Duodenal mucosa (tissue), 2 donors: ENCODE measurements around the gene CORO2A.

Experiments used
- H3K27ac ChIP-seq: one replicate; pipeline ENCODE4 v1.7.0; 2013; ENCODE audit warnings: low read depth, low read length
- H3K27me3 ChIP-seq, 2 donors: one replicate each; pipeline ENCODE4 v1.7.0; 2013; ENCODE audit warnings: low read length in 2 of 2, control low read depth in 1 of 2; ENCODE audit not compliant: insufficient read depth in 2 of 2, control insufficient read depth in 1 of 2
- H3K36me3 ChIP-seq, 2 donors: one replicate each; pipeline ENCODE4 v1.7.0; 2013; ENCODE audit warnings: low read length in 2 of 2, control low read depth in 1 of 2; ENCODE audit not compliant: insufficient read depth in 2 of 2, control insufficient read depth in 1 of 2
- H3K4me1 ChIP-seq, 2 donors: one replicate each; pipeline ENCODE4 v1.7.0; 2013; ENCODE audit warnings: low read length in 2 of 2, control low read depth in 1 of 2; ENCODE audit not compliant: insufficient read depth in 2 of 2, control insufficient read depth in 1 of 2
- H3K4me3 ChIP-seq, 2 donors: one replicate each; pipeline ENCODE4 v1.7.0; 2013; ENCODE audit warnings: low read length in 2 of 2, low read depth in 1 of 2
- H3K9ac ChIP-seq, 2 donors: one replicate each; pipeline ENCODE4 v1.7.0; 2013; ENCODE audit warnings: low read length in 2 of 2, low read depth in 1 of 2
- H3K9me3 ChIP-seq, 2 donors: one replicate each; pipeline ENCODE4 v1.7.0; 2013; ENCODE audit warnings: low read length in 2 of 2, control low read depth in 1 of 2; ENCODE audit not compliant: control insufficient read depth in 1 of 2

CORO2A gene

DNA sequence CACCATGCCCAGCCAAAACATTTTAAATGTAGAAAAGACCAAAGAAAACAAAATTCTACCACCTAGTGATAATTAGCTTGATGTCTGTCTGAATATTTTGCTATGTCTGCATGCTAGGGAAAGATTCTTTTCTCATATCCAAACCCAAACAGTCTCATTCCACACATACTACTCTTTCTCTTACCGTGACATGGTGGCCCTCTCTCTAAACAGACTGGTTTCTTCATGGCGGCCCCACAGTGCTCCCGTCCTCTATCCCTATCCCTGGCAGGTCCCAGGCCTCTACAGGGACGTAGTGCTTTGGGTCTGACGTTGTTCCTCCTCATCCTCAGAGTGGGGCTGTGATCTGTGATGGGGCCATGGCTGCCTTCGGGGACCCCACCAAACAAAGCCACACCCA is 8.1 kb downstream of the CORO2A start:
- Histone ChIP-seq H3K36me3 (peaks cover 0 to 8% of the 10 kb centered on the region in 2 donors), H3K9me3 (no peaks in the 10 kb centered on the region), H3K9ac (peak overlapping the region in 1 of 2 donors; percentile 2), H3K4me3 (no peak overlapping the region), H3K27ac (no peak overlapping the region), H3K27me3 (no peaks in the 10 kb centered on the region), H3K4me1 (peaks cover 48 to 60% of the 10 kb centered on the region in 2 donors)

DNA sequence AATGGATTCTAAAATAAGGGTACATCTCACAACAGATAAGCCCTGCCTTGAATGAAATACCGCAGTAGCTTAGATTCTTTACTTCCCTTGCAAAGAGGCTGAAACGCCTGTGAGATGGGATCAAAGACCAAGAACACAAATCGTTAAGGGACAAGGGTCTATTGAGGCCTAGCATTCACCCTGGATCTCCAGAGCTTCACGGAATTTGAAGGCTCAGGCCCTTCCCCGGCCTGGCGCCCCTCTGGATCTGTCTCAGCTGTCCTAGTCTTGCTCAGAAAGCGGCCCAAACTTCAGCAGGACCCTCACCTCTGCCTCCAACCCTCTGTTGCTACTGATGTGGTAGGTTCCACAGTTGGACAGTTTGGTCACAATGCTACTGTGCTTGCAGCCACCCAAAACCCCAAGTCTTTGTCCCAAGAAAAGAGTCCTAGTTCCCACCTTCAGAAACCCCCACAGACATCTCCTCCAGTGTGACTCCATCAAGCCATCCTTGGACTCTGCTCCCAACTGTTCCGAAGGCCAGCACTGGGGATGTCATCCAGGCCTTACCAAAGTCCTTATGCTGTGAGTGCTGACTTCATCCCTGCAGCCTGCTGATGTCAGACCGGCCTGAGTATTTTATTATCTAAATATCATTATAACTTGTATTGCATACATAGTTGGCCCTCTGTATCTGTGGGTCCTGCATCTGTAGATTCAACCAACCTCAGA is 9.4 kb downstream of the CORO2A start:
- Histone ChIP-seq H3K36me3 (peaks cover 0 to 8% of the 10 kb centered on the region in 2 donors), H3K27ac (peak overlapping the region; percentile 57), H3K9me3 (no peaks in the 10 kb centered on the region), H3K4me1 (peaks cover 53 to 57% of the 10 kb centered on the region in 2 donors), H3K9ac (peak overlapping the region in 1 of 2 donors; percentile 14), H3K4me3 (no peak overlapping the region), H3K27me3 (no peaks in the 10 kb centered on the region)

DNA sequence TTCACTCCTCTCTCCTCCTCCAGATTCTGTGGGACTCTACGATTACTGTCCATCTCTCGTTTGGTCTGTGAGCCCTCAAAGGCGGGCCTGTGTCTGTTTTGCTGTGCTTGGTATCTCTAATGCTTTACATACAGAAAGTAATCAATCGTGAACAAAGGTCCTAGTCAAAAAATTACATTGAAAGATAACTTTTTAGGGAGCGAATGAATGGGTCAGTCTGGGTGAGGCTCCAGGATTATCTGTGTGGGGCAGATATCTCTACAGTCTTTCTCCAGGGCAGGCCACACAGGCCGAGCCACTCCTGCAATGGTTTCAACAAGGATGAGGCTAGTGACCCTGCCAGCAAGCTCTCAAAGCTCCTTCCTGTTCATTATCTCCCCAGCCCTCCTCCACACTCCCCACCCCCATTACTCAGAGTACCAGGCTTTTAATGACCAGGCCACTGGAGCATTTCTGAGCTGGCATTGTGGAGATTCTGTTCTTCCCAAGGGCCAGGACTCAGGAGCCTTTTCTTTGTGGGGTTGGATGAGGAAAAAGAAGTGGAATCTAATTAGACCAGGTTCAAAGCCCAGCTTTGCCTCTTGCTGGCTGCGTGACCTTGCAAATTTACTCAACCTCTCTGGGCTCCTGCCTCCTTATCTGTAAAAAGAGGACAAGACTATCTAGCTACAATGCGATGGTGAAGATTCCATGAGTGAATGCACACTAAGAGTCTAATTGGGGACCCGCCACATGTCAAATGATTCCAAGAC is 10.2 kb downstream of the CORO2A start:
- Histone ChIP-seq H3K4me3 (no peak overlapping the region), H3K36me3 (peaks cover 0 to 8% of the 10 kb centered on the region in 2 donors), H3K27ac (no peak overlapping the region), H3K9me3 (no peaks in the 10 kb centered on the region), H3K27me3 (no peaks in the 10 kb centered on the region), H3K9ac (peak overlapping the region in 1 of 2 donors; percentile 14), H3K4me1 (peaks cover 59% of the 10 kb centered on the region in 2 donors)

DNA sequence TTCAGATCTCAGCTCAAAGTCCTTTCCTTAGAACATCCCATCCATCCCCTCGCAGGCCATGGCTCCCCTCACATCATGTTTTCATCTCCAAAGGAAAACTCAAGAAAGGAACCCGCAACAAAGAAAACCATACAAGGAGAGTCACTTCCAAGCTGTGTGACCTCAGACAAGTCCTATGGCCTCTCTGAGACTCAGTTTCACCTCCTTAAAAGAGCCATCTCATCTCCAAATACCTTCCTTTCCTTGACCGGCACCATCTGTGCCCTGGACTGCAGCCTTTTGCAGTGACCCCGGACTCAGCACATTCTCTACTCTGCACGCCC is 10.7 kb downstream of the CORO2A start:
- Histone ChIP-seq H3K9ac (no peak overlapping the region), H3K27me3 (no peaks in the 10 kb centered on the region), H3K27ac (no peak overlapping the region), H3K4me3 (no peak overlapping the region), H3K36me3 (peaks cover 0 to 8% of the 10 kb centered on the region in 2 donors), H3K4me1 (peaks cover 62 to 63% of the 10 kb centered on the region in 2 donors), H3K9me3 (no peaks in the 10 kb centered on the region)

DNA sequence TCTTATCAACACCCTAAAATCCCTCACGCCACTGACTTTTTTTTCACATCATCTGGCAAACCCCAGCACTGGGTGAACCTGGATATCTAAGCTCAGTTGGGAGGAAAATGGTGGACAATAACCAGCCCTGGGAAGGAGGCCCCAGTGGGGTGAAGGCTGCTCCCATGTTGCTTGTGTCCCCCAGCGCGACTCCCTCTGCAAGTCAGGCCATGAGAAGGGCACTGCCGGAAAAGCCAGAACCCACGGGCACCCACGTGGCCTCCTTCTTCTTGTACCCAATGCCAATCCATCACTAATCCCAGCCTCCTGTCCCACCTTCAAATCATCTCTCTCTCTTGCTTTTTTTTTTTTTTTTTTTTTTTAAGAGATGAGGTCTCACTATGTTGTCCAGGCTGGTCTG is 11.4 kb downstream of the CORO2A start:
- Histone ChIP-seq H3K27ac (no peak overlapping the region), H3K4me3 (no peak overlapping the region), H3K36me3 (peaks cover 0 to 8% of the 10 kb centered on the region in 2 donors), H3K9ac (no peak overlapping the region), H3K27me3 (no peaks in the 10 kb centered on the region), H3K4me1 (peaks cover 68 to 69% of the 10 kb centered on the region in 2 donors), H3K9me3 (no peaks in the 10 kb centered on the region)

DNA sequence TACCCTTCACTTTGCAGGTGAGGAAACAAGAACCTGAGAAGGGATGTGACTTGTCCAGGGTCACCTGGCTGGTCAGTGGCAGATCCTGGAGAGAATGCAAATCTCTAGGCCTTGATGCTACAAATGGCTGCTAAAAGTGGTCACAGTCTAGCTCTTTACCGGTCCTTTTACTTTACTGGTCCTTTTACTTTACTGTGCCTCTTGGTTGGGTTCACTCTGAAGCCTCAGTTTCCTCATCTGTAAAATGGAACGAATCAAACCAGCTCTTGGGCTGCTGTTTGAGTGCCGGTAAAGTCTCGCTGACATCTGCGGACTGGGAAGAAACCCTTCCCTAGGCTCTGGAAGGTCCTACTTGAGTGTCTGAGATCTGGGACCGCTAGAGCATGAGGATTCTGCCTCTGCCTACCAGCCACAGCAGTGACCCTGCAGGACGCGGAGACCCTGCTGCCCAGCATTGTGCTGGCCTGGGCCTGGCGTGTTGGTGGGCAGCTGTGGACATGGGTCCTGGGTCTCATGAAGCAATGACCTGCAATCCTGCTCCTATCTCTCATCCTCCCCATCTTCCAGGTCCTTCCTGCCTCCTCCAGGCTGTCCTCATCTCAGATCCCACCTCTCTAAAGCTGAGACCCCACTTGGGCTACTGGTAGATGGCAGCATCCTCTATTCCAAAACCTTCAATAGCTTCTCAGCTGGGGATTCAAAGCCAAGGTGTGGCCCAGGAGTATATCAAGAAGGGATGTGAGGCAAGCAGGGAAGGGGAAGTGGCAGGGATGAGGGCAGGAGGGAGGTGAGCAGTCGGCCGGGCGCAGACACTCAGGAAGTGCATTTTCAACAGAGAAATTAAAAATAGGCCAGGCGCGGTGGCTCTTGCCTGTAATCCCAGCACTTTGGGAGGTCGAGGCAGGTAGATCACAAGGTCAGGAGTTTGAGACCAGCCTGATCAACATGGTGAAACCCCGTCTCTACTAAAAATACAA is 13.3 kb downstream of the CORO2A start:
- H3K27me3 ChIP-seq, result no peaks in the 10 kb centered on the region
- H3K36me3 ChIP-seq, result no peaks in the 10 kb centered on the region

DNA sequence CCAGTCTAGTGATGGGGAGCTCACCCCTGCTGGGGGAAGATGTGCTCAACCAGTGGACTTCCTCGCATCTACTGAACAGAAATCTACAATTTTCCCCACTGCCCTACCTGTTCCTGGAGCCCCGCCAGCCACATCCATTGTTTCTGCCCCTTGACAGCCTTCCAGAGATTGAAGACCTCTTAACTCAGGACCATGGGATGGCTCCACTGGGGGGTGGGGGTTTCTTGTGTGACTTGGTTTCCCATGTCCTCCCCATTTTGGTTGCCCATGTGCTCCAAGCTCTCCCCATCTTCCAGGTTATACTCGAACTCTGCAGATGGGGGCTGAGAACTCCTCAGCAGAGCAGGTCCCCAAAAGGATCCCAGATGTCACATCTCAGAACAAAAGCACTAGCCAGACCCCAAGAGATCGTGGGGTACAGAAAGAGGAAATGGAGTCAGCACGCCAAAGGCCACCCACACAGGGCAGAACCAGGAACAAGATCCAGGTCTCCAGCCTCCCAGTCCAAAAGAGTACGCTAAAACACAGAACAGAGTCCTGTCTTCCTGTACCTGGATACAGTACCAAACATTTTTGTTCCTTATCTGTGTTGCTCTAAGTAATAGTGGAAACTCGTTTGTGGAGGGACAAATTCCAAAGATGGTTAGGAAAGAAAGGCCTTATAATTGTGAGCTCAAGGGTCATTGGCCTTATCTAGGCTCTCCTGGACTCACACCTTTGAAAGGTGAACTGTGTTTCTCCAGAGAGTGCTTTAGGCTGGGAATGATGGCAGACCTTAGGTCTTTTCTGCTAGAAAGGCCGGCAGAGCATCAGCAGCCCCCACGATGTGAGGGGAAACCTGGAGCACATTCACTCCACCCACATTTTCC is 15.8 kb downstream of the CORO2A start:
- H3K27ac ChIP-seq, result peak overlapping the region; percentile 73
- no peaks in the 10 kb centered on the region for H3K9me3 ChIP-seq
- H3K27me3 ChIP-seq, result no peaks in the 10 kb centered on the region
- H3K4me1 ChIP-seq, result peaks cover 68 to 80% of the 10 kb centered on the region in 2 donors
- no peaks in the 10 kb centered on the region for H3K36me3 ChIP-seq
- H3K4me3 ChIP-seq, result peak overlapping the region in 1 of 2 donors; percentile 57
- peak overlapping the region; percentile 58 to 59 for H3K9ac ChIP-seq

More for the DNA sequence above, 13.3 kb downstream of the CORO2A start:
- Histone ChIP-seq H3K4me3 (no peak overlapping the region), H3K9ac (no peak overlapping the region), H3K4me1 (peaks cover 69 to 73% of the 10 kb centered on the region in 2 donors), H3K9me3 (no peaks in the 10 kb centered on the region), H3K27ac (no peak overlapping the region)

DNA sequence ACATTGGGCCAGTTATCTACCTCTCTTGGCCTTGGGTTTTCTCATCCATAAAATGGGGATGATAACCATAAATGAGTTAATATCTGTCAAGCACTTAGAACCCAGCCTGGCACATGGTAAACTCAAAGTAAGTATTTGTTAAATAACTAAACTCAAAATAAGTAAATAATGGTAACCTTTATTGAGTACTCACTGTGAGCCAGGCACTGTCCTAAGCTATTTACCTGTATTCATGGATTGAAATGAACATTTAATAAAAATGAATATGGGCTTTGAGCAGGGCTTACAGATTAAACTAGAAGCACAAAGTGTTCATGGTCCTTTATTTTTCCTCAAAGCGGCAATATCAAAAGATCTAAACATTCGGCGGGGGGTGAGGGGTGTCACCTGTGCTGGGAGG is 16.7 kb downstream of the CORO2A start:
- H3K9me3 ChIP-seq, result no peaks in the 10 kb centered on the region
- H3K4me3 ChIP-seq, result peak overlapping the region in 1 of 2 donors; percentile 47
- H3K36me3 ChIP-seq, result no peaks in the 10 kb centered on the region
- H3K27ac ChIP-seq, result no peak overlapping the region
- peaks cover 70 to 80% of the 10 kb centered on the region in 2 donors for H3K4me1 ChIP-seq
- H3K9ac ChIP-seq, result peak overlapping the region in 1 of 2 donors; percentile 23
- H3K27me3 ChIP-seq, result no peaks in the 10 kb centered on the region

DNA sequence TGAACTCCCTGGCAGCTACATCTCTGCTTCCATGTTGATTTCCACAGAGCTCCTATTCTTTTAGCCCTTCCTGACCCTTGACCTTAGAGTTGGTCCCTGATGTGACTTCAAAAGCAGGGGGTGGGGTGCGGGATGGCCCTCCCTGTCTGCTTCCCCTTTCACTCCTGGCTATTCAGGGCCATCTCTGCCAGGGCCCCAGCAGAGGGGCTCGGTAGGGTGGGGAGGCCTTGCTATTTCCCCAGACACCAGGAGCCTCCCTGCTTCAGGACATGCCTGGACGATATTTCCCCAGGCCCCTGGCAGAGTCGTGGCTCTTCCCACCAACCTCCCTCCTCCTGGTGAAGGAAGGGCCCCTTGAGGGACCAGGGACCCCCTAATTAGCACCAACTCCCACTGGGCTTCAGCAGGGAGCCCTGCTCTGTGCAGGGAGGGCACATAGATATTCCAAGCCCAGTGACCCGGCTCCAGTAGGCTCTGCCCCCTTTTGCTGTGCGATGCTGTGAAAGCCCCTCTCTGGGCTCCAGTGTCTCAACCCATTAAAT is 17.3 kb downstream of the CORO2A start:
- Histone ChIP-seq H3K4me3 (no peak overlapping the region), H3K27me3 (no peaks in the 10 kb centered on the region), H3K36me3 (no peaks in the 10 kb centered on the region), H3K27ac (no peak overlapping the region), H3K9ac (no peak overlapping the region), H3K9me3 (no peaks in the 10 kb centered on the region), H3K4me1 (peaks cover 65 to 78% of the 10 kb centered on the region in 2 donors)
